Mesenchymal stem cell (in vitro differentiated cells and primary cell): Measurements from ENCODE around the gene CHRND.

Experiments
- DNase-seq: peaks from one replicate; pipeline ENCODE4 v3.0.0-alpha.2; 2013
- H2AFZ ChIP-seq: one replicate; pipeline ENCODE4 v1.6.1; 2013; ENCODE audit warnings: low read depth, mild to moderate bottlenecking, control low read depth, inconsistent platforms, low read length, moderate library complexity
- H2AK5ac ChIP-seq: 2 replicates; pipeline ENCODE4 v1.6.1; 2013; ENCODE audit warnings: low read length, moderate library complexity, mild to moderate bottlenecking, inconsistent platforms; ENCODE audit not compliant: severe bottlenecking
- H2BK120ac ChIP-seq: one replicate; pipeline ENCODE4 v1.6.1; 2013; ENCODE audit warnings: low read depth, mild to moderate bottlenecking, inconsistent platforms, low read length, moderate library complexity
- H2BK12ac ChIP-seq, 2 experiments: one replicate each; pipeline ENCODE4 v1.6.1; 2013; ENCODE audit warnings: inconsistent platforms in 2 of 2, low read length in 2 of 2, mild to moderate bottlenecking in 2 of 2, moderate library complexity in 2 of 2, control low read depth in 1 of 2
- H2BK15ac ChIP-seq: one replicate; pipeline ENCODE4 v1.6.1; 2013; ENCODE audit warnings: mild to moderate bottlenecking, low read depth, inconsistent platforms; ENCODE audit not compliant: poor library complexity, severe bottlenecking
- H2BK5ac ChIP-seq: 2 replicates; pipeline ENCODE4 v1.6.1; 2013; ENCODE audit warnings: low read depth, mild to moderate bottlenecking, low read length, control low read depth, inconsistent platforms; ENCODE audit not compliant: poor library complexity, severe bottlenecking
- H3K14ac ChIP-seq, 2 experiments: one replicate each; pipeline ENCODE4 v1.6.1; 2013; ENCODE audit warnings: inconsistent platforms in 2 of 2, low read length in 2 of 2, control low read depth in 1 of 2, mild to moderate bottlenecking in 1 of 2, moderate library complexity in 1 of 2
- H3K18ac ChIP-seq, 2 experiments: one replicate each; pipeline ENCODE4 v1.6.1; 2013; ENCODE audit warnings: inconsistent platforms in 2 of 2, low read length in 2 of 2, control low read depth in 1 of 2, low read depth in 1 of 2, mild to moderate bottlenecking in 1 of 2
- H3K23ac ChIP-seq, 2 experiments: one replicate each; pipeline ENCODE4 v1.6.1; 2013; ENCODE audit warnings: inconsistent platforms in 2 of 2, low read length in 2 of 2, mild to moderate bottlenecking in 2 of 2, moderate library complexity in 2 of 2, control low read depth in 1 of 2
- H3K27ac ChIP-seq: 2 replicates; pipeline ENCODE4 v1.5.1; 2013; ENCODE audit warnings: mild to moderate bottlenecking, moderate library complexity, low read length, control low read depth, inconsistent platforms; ENCODE audit not compliant: poor library complexity, severe bottlenecking
- H3K27me3 ChIP-seq, 2 experiments: 2 replicates each; pipeline versions ENCODE4 v1.6.1 to v1.7.0; 2013; ENCODE audit warnings: low read length in 2 of 2, mild to moderate bottlenecking in 2 of 2, moderate library complexity in 2 of 2, control low read depth in 1 of 2, inconsistent platforms in 1 of 2; ENCODE audit not compliant: control insufficient read depth in 1 of 2, insufficient read depth in 1 of 2
- H3K36me3 ChIP-seq, 2 experiments: 2 replicates each; pipeline versions ENCODE4 v1.6.1 to v1.7.0; 2013; ENCODE audit warnings: low read length in 2 of 2, control low read depth in 1 of 2, inconsistent platforms in 1 of 2, low read depth in 1 of 2, mild to moderate bottlenecking in 1 of 2; ENCODE audit not compliant: insufficient read depth in 2 of 2, control insufficient read depth in 1 of 2
- H3K4ac ChIP-seq, 2 experiments: one replicate each; pipeline ENCODE4 v1.6.1; 2013; ENCODE audit warnings: inconsistent platforms in 2 of 2, low read length in 2 of 2, mild to moderate bottlenecking in 2 of 2, moderate library complexity in 2 of 2, control low read depth in 1 of 2, low read depth in 1 of 2
- H3K4me1 ChIP-seq: 2 replicates; pipeline ENCODE4 v1.6.1; 2013; ENCODE audit warnings: low read depth, low read length, control low read depth; ENCODE audit not compliant: control insufficient read depth, insufficient read depth
- H3K4me2 ChIP-seq: 2 replicates; pipeline ENCODE4 v1.6.1; 2013; ENCODE audit warnings: low read length, mild to moderate bottlenecking, inconsistent platforms; ENCODE audit not compliant: poor library complexity, severe bottlenecking
- H3K4me3 ChIP-seq, 2 experiments: 2 replicates each; pipeline versions ENCODE4 v1.5.1 to v1.7.0; 2013; ENCODE audit warnings: low read length in 2 of 2, mild to moderate bottlenecking in 2 of 2, control low read depth in 1 of 2, low read depth in 1 of 2; ENCODE audit not compliant: insufficient read depth in 1 of 2
- H3K79me1 ChIP-seq: replicated peaks from 2 replicates; pipeline ENCODE4 v1.6.1; 2013; ENCODE audit warnings: mild to moderate bottlenecking, control low read depth, low read length, inconsistent platforms; ENCODE audit not compliant: poor library complexity, severe bottlenecking
- H3K9ac ChIP-seq: 2 replicates; pipeline ENCODE4 v1.7.0; 2013; ENCODE audit warnings: mild to moderate bottlenecking, low read length, moderate library complexity
- H3K9me3 ChIP-seq: 2 replicates; pipeline ENCODE4 v1.7.0; 2013; ENCODE audit warnings: mild to moderate bottlenecking, low read length; ENCODE audit not compliant: control insufficient read depth
- H4K8ac ChIP-seq: one replicate; pipeline ENCODE4 v1.6.1; 2013; ENCODE audit warnings: inconsistent platforms, mild to moderate bottlenecking, low read length, moderate library complexity
- H4K91ac ChIP-seq: one replicate; pipeline ENCODE4 v1.6.1; 2013; ENCODE audit warnings: mild to moderate bottlenecking, low read length, inconsistent platforms
- WGBS: methylation state at CpG from one replicate; pipeline ENCODE4 v1.1.7; 2013; ENCODE audit warnings: mixed read lengths; 5-methylcytosine and 5-hydroxymethylcytosine counted together

CHRND gene

DNA sequence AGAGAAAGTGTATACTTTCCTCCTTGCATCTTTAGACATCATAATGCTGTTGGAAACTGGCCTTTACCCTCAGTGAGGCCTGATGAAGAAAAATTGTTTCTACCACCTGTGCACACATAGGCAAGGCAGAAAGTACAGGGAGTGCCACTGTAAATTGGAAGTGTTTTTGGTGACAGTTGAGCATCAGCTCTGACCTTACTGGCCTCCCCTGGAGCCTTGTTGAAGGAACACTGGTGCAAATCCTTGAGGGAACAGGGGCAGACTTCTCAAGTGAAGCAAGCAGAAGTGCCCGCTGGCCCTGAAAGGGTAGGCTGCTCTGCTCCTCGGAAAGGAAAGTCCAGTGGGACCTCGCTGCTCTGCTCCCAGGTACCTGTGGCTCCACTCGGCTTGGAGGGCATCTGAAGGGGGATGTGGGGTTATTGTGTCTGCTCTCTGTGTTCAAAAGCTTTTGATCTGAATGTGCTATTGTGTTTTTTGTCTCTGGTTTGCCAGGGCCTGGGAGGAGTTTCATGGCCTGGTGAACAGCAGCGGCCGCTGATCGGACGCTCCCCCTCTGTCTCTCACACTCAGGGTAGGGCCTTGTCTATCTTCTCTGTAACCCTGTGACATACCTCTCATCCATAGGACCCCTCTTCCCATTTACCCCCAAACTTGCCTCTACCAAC is 47.9 kb downstream of the CHRND start:
- Histone ChIP-seq H3K36me3 (peaks cover 21 to 67% of the 10 kb centered on the region in 2 experiments), H3K14ac (no peak overlapping the region), H3K4me1 (peaks cover 9% of the 10 kb centered on the region), H3K79me1 (peaks cover 22% of the 10 kb centered on the region), H2AFZ (no peak overlapping the region), H3K4me3 (no peak overlapping the region), H2AK5ac (no peak overlapping the region), H3K18ac (no peak overlapping the region), H2BK5ac (no peak overlapping the region), H3K23ac (no peak overlapping the region), H3K4me2 (no peak overlapping the region), H2BK12ac (no peak overlapping the region), H3K9me3 (no peaks in the 10 kb centered on the region), H2BK15ac (no peak overlapping the region), H4K91ac (no peak overlapping the region), H3K9ac (no peak overlapping the region), H3K27me3 (no peaks in the 10 kb centered on the region), H3K27ac (no peak overlapping the region), H3K4ac (no peak overlapping the region), H2BK120ac (no peak overlapping the region), H4K8ac (no peak overlapping the region)
- no peak for DNase-seq
- 96% methylated on average over 8 of the region's 8 CpGs for WGBS

DNA sequence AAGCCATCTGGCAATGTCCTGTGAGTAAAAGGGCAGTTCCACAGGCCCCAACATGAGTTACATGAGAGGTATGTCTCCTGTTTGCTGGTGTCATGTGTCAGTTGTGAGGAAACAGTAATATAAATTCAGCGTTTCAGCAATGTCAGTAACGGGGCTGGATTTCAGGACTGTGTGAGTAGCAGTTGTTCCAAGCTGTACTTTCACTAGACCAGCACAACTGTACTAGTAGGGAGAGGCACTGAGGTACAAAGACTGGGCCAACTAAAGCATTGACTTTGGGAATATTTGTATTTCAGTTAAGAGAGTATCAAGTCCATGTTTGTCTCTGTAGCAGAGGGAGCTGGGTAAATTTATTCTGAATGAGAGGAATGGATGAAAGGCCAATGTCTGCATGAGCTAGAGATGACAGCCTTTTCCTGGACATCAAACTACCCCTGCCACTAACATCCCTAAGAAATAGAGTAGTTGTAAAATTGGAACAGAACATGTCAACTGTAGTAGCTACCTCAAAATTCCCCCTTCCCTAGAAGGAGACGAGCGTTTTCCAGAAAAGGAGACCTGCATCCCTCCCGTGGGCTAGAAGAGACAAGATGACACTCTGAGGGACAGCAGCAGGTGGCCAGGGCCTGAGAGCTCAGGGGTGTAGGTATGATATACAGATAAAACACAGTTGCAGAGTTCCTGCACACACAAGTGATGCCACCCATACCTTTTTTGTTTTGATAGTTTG is 48.9 kb downstream of the CHRND start:
- H2BK120ac ChIP-seq = no peak overlapping the region
- no peak overlapping the region for H3K4me3 ChIP-seq
- no peak overlapping the region for H3K23ac ChIP-seq
- H2AFZ ChIP-seq = no peak overlapping the region
- peaks cover 18% of the 10 kb centered on the region for H3K79me1 ChIP-seq
- H3K36me3 ChIP-seq = peaks cover 14 to 67% of the 10 kb centered on the region in 2 experiments
- no peak overlapping the region for H3K14ac ChIP-seq
- peaks cover 9% of the 10 kb centered on the region for H3K4me1 ChIP-seq
- no peak overlapping the region for H3K4me2 ChIP-seq
- no peak for DNase-seq
- no peaks in the 10 kb centered on the region for H3K9me3 ChIP-seq
- H3K18ac ChIP-seq = no peak overlapping the region
- no peak overlapping the region for H4K91ac ChIP-seq
- no peak overlapping the region for H2BK12ac ChIP-seq
- no peak overlapping the region for H2BK15ac ChIP-seq
- no peak overlapping the region for H3K27ac ChIP-seq
- no peak overlapping the region for H2AK5ac ChIP-seq
- WGBS = 93% methylated on average over 5 of the region's 5 CpGs
- no peak overlapping the region for H4K8ac ChIP-seq
- H3K9ac ChIP-seq = no peak overlapping the region
- H3K4ac ChIP-seq = no peak overlapping the region
- no peak overlapping the region for H2BK5ac ChIP-seq
- no peaks in the 10 kb centered on the region for H3K27me3 ChIP-seq

DNA sequence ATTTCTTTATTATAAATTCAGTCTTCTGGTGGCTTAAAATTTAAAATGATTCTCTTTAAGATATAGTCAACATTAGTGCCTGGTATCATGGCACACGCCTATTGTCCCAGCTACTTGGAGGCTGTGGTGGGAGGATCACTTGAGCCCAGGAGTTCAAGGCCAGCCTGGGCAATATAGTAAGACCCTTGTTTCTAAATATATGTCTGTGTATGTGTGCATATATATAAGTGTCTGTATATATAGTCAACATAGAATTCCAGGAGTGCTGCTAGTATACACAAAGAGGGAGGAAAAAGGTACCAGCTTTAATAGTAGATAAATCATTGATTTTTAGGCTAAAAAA is 49.4 kb downstream of the CHRND start:
- no peak for DNase-seq
- Histone ChIP-seq H2BK15ac (no peak overlapping the region), H2BK12ac (no peak overlapping the region), H3K4me1 (peaks cover 9% of the 10 kb centered on the region), H3K27me3 (no peaks in the 10 kb centered on the region), H3K4me2 (no peak overlapping the region), H4K91ac (no peak overlapping the region), H3K4ac (no peak overlapping the region), H3K14ac (no peak overlapping the region), H3K18ac (no peak overlapping the region), H3K27ac (no peak overlapping the region), H2AFZ (no peak overlapping the region), H3K36me3 (peaks cover 12 to 67% of the 10 kb centered on the region in 2 experiments), H3K4me3 (no peak overlapping the region), H4K8ac (no peak overlapping the region), H3K9me3 (no peaks in the 10 kb centered on the region), H2BK120ac (no peak overlapping the region), H3K23ac (no peak overlapping the region), H2BK5ac (no peak overlapping the region), H2AK5ac (no peak overlapping the region), H3K9ac (no peak overlapping the region), H3K79me1 (peaks cover 15% of the 10 kb centered on the region)
- WGBS = 93% methylated on average over 1 of the region's 1 CpG

DNA sequence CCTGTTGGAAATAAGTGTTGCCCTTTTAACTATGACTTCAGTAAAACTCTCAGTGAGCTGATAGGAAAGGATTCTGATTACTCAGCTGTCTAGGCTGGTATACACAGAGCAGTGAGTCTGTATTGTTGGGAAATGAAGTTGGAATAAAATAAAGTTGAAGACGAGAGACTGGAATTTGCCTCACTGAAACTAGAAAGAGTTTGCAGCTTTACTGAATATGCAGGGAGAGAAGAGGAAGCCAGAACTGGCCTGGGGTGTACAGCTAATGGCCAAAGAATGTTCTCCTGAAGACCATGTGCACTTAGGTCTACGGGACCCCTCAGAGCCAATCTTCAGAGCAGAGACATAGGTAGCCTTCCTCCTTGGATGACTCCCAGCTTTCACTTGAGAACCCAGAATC is 51.0 kb downstream of the CHRND start:
- no peak overlapping the region for H2BK5ac ChIP-seq
- H2BK12ac ChIP-seq = no peak overlapping the region
- H3K18ac ChIP-seq = no peak overlapping the region
- no peaks in the 10 kb centered on the region for H3K9me3 ChIP-seq
- no peak overlapping the region for H2BK120ac ChIP-seq
- H3K4me3 ChIP-seq = no peak overlapping the region
- 63% methylated on average over 2 of the region's 2 CpGs for WGBS
- H3K4ac ChIP-seq = no peak overlapping the region
- no peak overlapping the region for H3K14ac ChIP-seq
- DNase-seq = peak; percentile 34
- peaks cover 14 to 71% of the 10 kb centered on the region in 2 experiments for H3K36me3 ChIP-seq
- no peak overlapping the region for H3K23ac ChIP-seq
- no peak overlapping the region for H3K4me2 ChIP-seq
- H3K4me1 ChIP-seq = peaks cover 3% of the 10 kb centered on the region
- no peak overlapping the region for H2AFZ ChIP-seq
- peaks cover 9% of the 10 kb centered on the region for H3K79me1 ChIP-seq
- no peaks in the 10 kb centered on the region for H3K27me3 ChIP-seq
- H4K91ac ChIP-seq = no peak overlapping the region
- H4K8ac ChIP-seq = peak overlapping the region; percentile 29
- peak overlapping the region; percentile 21 for H3K9ac ChIP-seq
- H2AK5ac ChIP-seq = no peak overlapping the region
- no peak overlapping the region for H3K27ac ChIP-seq
- H2BK15ac ChIP-seq = no peak overlapping the region
